OCI-LY1 (cell line): ENCODE results near the gene BICRAL.

Experiments used
- EZH2 ChIP-seq: fragments of 200-600 bp; sonication (generic), shearing (Covaris generic); IDR thresholded peaks from 2 replicates; pipeline ENCODE4 v1.8.0; 2017; ENCODE audit warnings: borderline replicate concordance, mixed run types, mild to moderate bottlenecking, antibody characterized with exemption, low read length, moderate library complexity, mixed read lengths
- TF ChIP-seq, protein P1 (sequence below): fragments of 200-600 bp; sonication (generic), shearing (Covaris generic); IDR thresholded peaks from 2 replicates; pipeline ENCODE4 v1.5.1; 2017; ENCODE audit warnings: mild to moderate bottlenecking, antibody characterized with exemption, low read length, moderate library complexity, mixed read lengths

GRCh38 chr6:42790549-42791181 lies 8.8 kb downstream of the BICRAL start:
- TF ChIP-seq, protein P1, sequence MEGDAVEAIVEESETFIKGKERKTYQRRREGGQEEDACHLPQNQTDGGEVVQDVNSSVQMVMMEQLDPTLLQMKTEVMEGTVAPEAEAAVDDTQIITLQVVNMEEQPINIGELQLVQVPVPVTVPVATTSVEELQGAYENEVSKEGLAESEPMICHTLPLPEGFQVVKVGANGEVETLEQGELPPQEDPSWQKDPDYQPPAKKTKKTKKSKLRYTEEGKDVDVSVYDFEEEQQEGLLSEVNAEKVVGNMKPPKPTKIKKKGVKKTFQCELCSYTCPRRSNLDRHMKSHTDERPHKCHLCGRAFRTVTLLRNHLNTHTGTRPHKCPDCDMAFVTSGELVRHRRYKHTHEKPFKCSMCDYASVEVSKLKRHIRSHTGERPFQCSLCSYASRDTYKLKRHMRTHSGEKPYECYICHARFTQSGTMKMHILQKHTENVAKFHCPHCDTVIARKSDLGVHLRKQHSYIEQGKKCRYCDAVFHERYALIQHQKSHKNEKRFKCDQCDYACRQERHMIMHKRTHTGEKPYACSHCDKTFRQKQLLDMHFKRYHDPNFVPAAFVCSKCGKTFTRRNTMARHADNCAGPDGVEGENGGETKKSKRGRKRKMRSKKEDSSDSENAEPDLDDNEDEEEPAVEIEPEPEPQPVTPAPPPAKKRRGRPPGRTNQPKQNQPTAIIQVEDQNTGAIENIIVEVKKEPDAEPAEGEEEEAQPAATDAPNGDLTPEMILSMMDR, result no peak
- no peak for TF ChIP-seq EZH2
